ENCODE data around the gene TMEM108.

GRCh38 chr3:133377396-133377795 is 339.2 kb downstream of the TMEM108 start:
- TF ChIP-seq POLR2AphosphoS5 (IDR thresholded peaks at IDR 0.05), result no peak
- peak; percentile 59 for TF ChIP-seq CTCF (IDR thresholded peaks at IDR 0.05; ENCODE audit: poor library complexity, severe bottlenecking)
- no peak for TF ChIP-seq EZH2 (IDR thresholded peaks at IDR 0.05; ENCODE audit: borderline replicate concordance, insufficient read depth, low read length, poor library complexity, severe bottlenecking)
- no peak for TF ChIP-seq TAF1 (IDR thresholded peaks at IDR 0.05; ENCODE audit: low read depth)
- TF ChIP-seq REST (IDR thresholded peaks at IDR 0.05; ENCODE audit: borderline replicate concordance), result no peak
- no peak for TF ChIP-seq MXI1 (conservative IDR thresholded peaks at IDR 0.05; ENCODE audit: poor library complexity, severe bottlenecking)
- peak; percentile 64 for TF ChIP-seq RAD21 (conservative IDR thresholded peaks at IDR 0.05)

Data from neural cell (in vitro differentiated cells).